NCI-H1436 treated with DMSO at 0.1 percent for 48 hours (cell line): ENCODE results near the gene FOXJ3.
"Not testable (repeated sequence)": the region's sequence is repeated elsewhere in the genome, so short reads cannot be mapped to it uniquely, and the experiment has no call there.

ENCODE experiments used
- DNase-seq: peaks from one replicate; lab custom pipeline; 2025; lab: John Stamatoyannopoulos, UW

The FOXJ3 gene

GRCh38 chr1:42251042-42251441, 84.0 kb downstream of the FOXJ3 start:
- no peak for DNase-seq

- no peak for DNase-seq
Measured at GRCh38 chr1:42250164-42250563, 84.9 kb downstream of the FOXJ3 start.

- no peak for DNase-seq
Measured at GRCh38 chr1:42240966-42241755, 93.9 kb downstream of the FOXJ3 start.

GRCh38 chr1:42239555-42239954, 95.5 kb downstream of the FOXJ3 start:
- DNase-seq: no peak

- DNase-seq: no peak
Measured at GRCh38 chr1:42239041-42239440, 96.0 kb downstream of the FOXJ3 start.

GRCh38 chr1:42231253-42231652, 103.8 kb downstream of the FOXJ3 start:
- no peak for DNase-seq

- no peak for DNase-seq
Measured at GRCh38 chr1:42228938-42229337, 106.1 kb downstream of the FOXJ3 start.

GRCh38 chr1:42223036-42223435, 112.0 kb downstream of the FOXJ3 start:
- DNase-seq: no peak

- DNase-seq: no peak
Measured at GRCh38 chr1:42221952-42222606, 113.0 kb downstream of the FOXJ3 start.

GRCh38 chr1:42221456-42221855, 113.6 kb downstream of the FOXJ3 start:
- DNase-seq: no peak

GRCh38 chr1:42219627-42220026, 115.4 kb downstream of the FOXJ3 start:
- DNase-seq: no peak

GRCh38 chr1:42214447-42214871, 120.6 kb downstream of the FOXJ3 start:
- no peak for DNase-seq

- DNase-seq: no peak
Measured at GRCh38 chr1:42211224-42211623, 123.8 kb downstream of the FOXJ3 start.

- no peak for DNase-seq
Measured at GRCh38 chr1:42210421-42211133, 124.5 kb downstream of the FOXJ3 start.

- no peak for DNase-seq
Measured at GRCh38 chr1:42209526-42210251, 125.3 kb downstream of the FOXJ3 start.

- DNase-seq: not testable (repeated sequence)
Measured at GRCh38 chr1:42206930-42207329, 128.1 kb downstream of the FOXJ3 start.

GRCh38 chr1:42206164-42206563, 128.9 kb downstream of the FOXJ3 start:
- DNase-seq: no peak

GRCh38 chr1:42201986-42202385, 133.0 kb downstream of the FOXJ3 start:
- DNase-seq: no peak

GRCh38 chr1:42198251-42198650, 136.8 kb downstream of the FOXJ3 start:
- DNase-seq: no peak

- no peak for DNase-seq
Measured at GRCh38 chr1:42195841-42196240, 139.2 kb downstream of the FOXJ3 start.

- DNase-seq: no peak
Measured at GRCh38 chr1:42192106-42192505, 142.9 kb downstream of the FOXJ3 start.

- DNase-seq: no peak
Measured at GRCh38 chr1:42191319-42191718, 143.7 kb downstream of the FOXJ3 start.
